Urothelium cell line (cell line): Measurements from ENCODE around the gene JTB.

Source experiments
- DNase-seq: peaks from one replicate; pipeline ENCODE4 v3.0.0; 2011; ENCODE audit warnings: low spot score, mixed read lengths
- FAIRE-seq: peaks from 2 replicates; lab custom pipeline; 2011; peaks lifted over from hg19 to GRCh38; lab: Jason Lieb, UNC

The JTB gene

DNA sequence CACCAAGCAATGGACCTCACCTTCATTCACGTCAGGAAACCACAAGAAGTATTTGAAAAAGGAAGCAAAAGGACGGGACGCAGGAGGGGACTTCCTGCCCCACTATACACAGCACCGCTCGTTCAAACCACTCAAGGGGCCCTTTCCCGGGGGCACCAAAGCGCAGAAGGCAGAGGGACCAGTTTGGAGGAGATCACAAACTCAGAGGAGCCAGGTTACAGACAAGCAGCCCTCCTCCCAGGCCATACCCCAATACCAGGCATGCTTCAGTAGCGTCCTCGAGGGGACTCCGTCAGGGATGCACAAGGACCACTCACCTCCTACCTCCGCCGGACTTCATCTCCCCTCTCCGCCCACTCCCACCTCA, 19.7 kb downstream of the JTB start:
- DNase-seq: no peak
- FAIRE-seq: no peak

- no peak for DNase-seq
- FAIRE-seq: no peak
Measured at GRCh38 chr1:153956997-153957715, 20.3 kb downstream of the JTB start.

DNA sequence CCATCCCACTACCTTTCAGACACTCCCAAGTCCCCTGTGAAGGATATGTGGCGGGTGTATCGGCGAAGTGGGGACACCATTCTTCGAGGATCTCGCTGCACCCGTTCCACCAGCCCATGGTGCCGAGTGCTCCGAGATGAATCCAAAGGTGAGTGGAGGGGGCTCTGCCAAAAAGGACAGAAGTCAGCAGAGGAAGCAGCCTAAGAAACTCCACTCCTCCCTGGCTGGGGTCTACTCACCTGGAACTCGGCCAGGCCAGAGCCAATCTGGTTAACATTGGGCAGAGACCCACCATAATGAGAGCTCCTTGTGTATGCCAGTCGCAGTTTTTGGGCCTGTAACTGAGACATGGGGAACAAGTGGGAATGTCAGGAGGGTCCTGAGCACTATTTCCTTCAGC, 22.6 kb downstream of the JTB start:
- DNase-seq (no peak), FAIRE-seq (no peak)

DNA sequence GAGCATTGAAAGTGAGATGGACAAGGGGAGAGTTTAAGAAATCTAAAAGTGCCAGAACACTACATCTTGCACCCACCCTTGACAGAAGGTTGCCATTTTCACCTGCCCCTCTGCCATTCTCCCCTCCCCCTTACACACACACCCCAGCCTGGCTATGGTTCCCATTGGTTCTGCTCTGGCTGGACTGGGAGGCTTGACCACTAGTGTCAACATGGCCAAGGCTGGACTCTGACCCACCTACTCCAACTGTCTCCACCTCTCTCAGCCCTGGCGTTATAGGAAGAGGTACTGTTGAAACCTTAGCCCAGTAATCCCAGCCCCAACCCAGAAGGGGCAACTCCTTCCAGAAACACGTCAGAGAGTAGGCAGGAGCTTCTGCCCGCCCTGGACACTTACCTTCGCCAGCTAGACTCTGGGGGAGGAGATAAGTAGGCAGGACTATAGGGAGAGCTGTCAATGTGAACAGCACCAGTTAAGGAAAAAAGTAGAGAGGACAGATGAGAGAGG, 23.6 kb downstream of the JTB start:
- FAIRE-seq (no peak), DNase-seq (no peak)

DNA sequence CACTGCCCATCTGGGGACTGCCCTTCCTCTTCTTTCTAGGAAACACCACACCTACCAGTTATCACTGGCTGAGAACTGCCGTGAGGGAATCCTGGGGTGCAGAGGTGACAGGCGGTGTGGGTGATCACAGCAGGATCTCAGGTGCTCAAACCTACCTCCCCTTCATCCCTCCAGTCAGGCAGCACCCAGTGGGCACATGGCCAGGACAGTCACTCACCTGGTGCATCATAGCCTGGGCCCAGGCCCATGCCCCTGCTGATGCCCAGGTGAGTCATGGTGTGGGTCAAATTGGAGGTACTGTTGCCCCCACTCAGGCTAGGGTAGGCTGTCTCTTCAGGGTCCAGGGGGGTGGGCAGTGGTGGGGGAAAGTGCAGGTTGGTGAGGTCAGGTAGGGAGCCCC, 25.7 kb downstream of the JTB start:
- no peak for DNase-seq
- FAIRE-seq: no peak

DNA sequence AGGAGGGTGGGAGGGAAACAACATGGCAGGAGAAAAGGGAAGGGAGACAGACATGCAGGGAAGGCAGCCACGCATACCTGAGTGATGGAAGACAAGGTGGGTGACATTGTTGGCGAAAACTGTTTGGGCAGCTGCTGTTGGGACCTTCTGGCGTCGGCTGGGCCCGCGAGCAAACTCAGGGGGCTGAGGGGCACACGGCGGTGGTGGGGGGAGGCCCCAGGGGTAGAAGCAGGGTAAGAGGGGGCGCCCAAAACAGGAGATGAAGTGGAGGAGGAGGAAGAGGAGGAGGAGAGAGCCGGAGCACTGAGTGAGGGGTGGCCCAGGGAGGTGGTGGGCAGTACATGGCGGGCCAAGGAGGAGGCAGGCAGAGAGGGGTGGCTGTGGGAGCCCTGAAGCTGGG, 26.3 kb downstream of the JTB start:
- no peak for DNase-seq
- FAIRE-seq: no peak

- FAIRE-seq (peak; percentile 23), DNase-seq (peak; percentile 96)
Measured at GRCh38 chr1:153946622-153947241, 30.7 kb downstream of the JTB start, which contains the start of gene DENND4B. TSS of gene DENND4B (minus strand) at chr1:153946718. CDS start at chr1:153944374, 2,344 bp downstream.

DNA sequence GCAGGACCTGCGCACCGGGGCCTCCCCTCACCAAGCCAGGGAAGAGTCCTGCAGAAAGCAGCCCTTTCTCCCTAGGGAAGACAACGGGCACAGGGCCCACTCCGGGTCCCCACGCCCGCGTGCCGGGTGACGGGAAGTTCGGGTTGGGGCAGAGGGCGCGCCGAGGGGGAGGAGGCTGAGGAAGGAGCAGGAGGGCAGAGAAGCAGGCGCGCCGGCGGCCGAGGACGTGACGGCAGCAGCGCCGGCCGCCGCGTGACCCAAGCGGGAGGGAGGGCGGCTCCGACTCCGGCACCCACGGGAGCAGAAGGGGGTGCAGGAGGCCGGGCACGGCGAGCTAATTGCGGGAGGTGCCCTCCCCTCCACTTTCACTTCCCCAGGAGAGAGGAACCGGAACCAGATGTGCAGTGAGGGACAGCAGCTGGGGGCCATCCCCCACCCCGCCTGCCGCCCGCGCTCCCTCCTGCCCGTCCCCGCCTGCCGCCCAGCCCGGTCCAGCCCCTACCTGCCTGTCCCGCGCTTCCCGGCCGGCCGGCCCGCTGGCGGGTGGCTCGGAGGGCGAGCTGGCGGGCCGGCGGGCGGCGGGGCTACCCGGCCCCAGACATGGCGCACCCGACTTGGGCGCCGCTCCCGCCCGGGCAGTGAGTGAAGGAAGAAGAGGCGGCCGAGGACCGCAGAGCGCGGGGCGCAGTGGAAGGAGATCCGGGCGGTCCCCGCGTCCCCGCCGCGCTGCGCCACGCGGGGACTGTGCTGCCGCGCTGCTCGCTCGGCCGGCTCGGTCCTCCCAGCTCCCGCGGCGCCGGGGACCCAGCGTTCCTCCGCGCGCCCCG, 31.5 kb downstream of the JTB start:
- no peak for FAIRE-seq
- DNase-seq: peak; percentile 71

- DNase-seq (no peak), FAIRE-seq (no peak)
Measured at GRCh38 chr1:153945131-153945794, 32.2 kb downstream of the JTB start.

DNA sequence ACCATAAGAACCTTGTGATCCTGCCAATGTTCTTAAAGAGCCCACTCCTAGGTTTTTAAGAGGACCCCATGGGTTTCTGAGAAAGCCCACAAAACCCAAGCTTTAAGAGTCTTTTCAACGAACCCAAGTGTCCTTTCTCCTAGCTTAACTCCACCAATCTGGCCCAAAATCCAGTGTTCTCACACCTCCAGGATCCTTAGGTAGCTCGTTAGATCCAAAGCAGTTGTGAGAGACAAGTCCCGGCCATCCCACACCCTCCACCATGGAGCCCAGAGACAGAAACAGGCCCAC, 32.7 kb downstream of the JTB start:
- DNase-seq (no peak), FAIRE-seq (no peak)

DNA sequence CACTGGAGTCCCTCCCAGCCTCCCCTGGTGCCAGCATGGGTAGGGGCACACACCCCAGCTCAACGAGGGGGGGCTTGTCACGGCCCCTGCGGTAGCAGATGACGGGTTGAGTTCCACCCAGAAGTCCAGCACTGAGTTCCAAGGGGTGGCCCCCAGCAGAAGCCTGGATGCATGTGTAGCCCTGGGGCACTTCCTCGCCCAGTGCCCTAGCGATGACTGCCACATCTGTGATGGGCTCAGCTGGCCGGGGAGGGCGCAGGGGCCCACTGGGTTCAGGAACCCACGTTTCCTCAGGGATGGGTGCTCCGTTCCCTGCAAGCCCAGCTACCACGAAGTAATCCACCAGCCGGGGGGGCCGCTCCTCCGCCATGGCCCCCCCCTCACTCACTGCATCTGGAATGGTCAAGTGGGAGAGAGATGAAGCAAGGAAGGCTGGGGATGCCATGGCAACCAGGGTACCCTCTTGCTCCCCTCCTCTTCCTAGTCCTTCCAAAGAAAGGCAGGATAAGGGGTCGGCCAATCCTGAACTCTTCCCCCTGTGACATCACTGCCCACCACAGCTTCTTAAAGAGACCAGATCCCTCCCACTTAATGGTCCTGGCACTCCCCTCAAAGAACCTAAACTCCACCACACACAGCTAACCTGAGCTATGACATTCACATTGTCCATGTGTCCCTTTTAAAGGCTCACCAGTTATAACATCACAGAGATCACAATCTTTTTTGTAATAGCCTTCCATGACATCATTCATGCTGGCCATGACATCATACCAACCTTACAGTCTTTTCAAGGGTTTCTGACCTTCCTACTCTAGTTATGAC, 33.3 kb downstream of the JTB start:
- DNase-seq (no peak), FAIRE-seq (no peak)

GRCh38 chr1:153942766-153943549, 34.5 kb downstream of the JTB start:
- no peak for DNase-seq
- peak; percentile 40 for FAIRE-seq

GRCh38 chr1:153941826-153942725, 35.4 kb downstream of the JTB start:
- DNase-seq (no peak), FAIRE-seq (no peak)

DNA sequence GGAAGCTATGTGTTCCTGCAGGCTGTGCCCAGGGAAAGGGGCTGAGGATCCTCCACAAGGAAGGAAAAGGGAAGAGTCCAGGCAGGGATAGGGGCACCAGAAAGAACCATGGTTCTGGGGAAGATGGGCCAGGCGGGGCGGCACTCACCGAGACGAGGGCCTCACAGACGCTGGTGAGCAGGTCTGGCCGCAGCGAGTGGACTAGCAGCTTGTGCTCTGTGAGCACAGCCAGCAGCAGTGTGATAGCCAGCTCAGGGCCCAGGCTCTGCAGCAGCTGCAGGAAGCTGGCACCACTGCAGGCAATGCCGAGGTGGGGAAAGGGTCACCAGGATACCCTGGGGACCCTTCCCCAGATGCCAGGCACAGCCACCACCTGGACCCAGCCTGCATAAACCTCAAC, 36.7 kb downstream of the JTB start:
- FAIRE-seq (no peak), DNase-seq (no peak)

DNA sequence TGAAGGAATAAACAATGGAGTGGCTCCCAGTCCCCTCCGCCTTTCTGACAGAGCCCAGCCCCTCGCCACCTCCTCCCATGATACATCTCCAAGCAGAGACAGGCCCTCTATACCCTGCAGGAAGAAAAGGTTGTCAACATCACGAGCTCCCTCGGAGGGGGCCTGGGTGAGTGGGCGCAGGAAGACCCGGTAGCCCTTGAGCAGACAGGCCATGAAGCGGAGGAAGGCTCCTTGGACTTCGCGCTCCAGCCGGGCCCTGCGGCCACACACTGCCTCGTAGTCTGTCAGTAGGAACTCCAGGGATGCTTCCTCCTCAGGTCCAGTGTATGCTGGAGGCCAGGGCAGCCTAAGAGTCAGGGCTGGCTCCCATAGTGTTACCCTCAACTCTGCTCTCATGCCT, 38.0 kb downstream of the JTB start:
- FAIRE-seq (no peak), DNase-seq (no peak)

DNA sequence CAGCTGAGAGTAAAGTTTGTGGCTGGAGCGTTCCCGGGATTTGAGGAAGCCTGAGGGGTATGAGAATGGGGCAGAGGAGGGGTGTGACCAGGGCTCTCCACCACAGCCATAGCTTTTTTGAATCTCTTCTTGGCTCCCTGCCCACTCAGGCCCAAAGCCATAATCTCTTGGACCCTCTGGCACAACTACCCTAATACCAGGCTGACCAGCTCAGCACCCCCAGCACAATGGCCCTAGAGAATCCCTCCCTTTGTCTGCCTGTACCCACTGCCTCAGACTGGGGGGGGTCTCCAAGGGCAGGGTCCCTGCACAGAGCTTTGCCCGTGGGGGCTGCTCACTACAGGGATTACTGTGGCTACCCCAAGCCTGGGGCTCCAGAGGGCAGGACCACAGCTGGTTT, 38.5 kb downstream of the JTB start:
- FAIRE-seq: no peak

GRCh38 chr1:153937331-153937730, 40.1 kb downstream of the JTB start:
- FAIRE-seq (no peak), DNase-seq (no peak)

More for the DNA sequence above, 38.5 kb downstream of the JTB start:
- no peak for DNase-seq

DNA sequence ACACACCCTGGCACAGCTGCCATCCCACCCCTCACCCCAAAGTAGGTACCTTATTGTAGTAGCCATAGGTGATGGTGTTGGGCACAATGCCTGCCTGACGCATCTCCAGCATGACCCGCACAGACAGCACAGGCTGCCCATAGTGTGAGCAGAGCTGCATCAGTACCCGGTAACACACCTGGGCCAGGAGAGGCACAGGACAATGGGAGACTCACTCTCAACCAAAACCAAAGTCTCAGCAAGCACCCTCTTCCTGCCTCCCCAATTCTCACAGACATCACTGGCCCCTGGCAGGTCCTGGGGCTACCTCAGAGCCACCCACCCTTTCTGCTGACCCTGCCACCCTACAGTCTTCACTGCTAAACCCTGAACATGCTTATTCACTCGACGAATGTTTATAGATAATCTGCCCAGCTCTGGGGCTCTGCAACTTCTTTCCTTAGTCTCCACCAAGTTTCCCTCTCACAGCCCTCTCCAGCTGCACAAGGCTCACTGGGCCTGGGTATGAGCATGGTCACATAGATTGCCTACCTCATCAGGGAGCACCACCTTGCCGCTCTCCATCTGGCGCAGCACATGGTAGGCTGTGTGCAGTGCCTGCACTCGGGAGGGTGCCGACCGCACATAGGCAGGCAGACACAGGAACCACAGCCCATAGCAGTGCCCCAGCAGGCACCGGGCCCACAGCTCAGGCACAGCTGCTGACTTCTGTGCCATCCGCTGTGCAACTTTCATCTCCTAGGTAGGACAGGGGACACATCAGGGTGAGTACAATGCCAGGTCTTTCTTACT, 41.3 kb downstream of the JTB start:
- DNase-seq (no peak), FAIRE-seq (no peak)
